GM12891 (cell line): ENCODE measurements around the gene NBAS.
"Not testable (repeated sequence)": the region's sequence is repeated elsewhere in the genome, so short reads cannot be mapped to it uniquely, and the experiment has no call there.

Source experiments
- DNase-seq: peaks from one replicate; pipeline ENCODE4 v3.0.0; 2011; ENCODE audit warnings: low spot score; ENCODE audit not compliant: insufficient read length
- FAIRE-seq: peaks from 2 replicates; lab custom pipeline; 2011; peaks lifted over from hg19 to GRCh38; lab: Jason Lieb, UNC
- PAX5 ChIP-seq: IDR thresholded peaks from 2 replicates; pipeline ENCODE4 v1.6.1; 2011; ENCODE audit warnings: low read length, moderate library complexity, mild to moderate bottlenecking; ENCODE audit not compliant: insufficient read depth, severe bottlenecking
- POLR2A ChIP-seq: IDR thresholded peaks from 2 replicates; pipeline ENCODE4 v1.6.1; 2011; ENCODE audit warnings: low read depth, low read length, control low read depth
- POLR2AphosphoS5 ChIP-seq: IDR thresholded peaks from 2 replicates; pipeline ENCODE4 v1.6.1; 2011; ENCODE audit warnings: low read depth, low read length, control low read depth
- POU2F2 ChIP-seq: IDR thresholded peaks from 2 replicates; pipeline ENCODE4 v1.6.1; 2011; ENCODE audit warnings: low read depth, mild to moderate bottlenecking, control low read depth, low read length, moderate library complexity
- SPI1 ChIP-seq: IDR thresholded peaks from 2 replicates; pipeline ENCODE4 v1.6.1; 2011; ENCODE audit warnings: low read depth, low read length, control low read depth
- TAF1 ChIP-seq: IDR thresholded peaks from 2 replicates; pipeline ENCODE4 v1.6.1; 2011; ENCODE audit warnings: low read depth, low read length, control low read depth

Gene NBAS

GRCh38 chr2:15531095-15531854 is 29.9 kb downstream of the NBAS start:
- FAIRE-seq (no peak), DNase-seq (no peak)
- no peak for TF ChIP-seq TAF1
- TF ChIP-seq POU2F2 = no peak
- no peak for TF ChIP-seq PAX5
- TF ChIP-seq POLR2A = no peak
- no peak for TF ChIP-seq SPI1
- TF ChIP-seq POLR2AphosphoS5 = no peak

GRCh38 chr2:15527074-15527739 is 33.9 kb downstream of the NBAS start:
- FAIRE-seq (no peak), DNase-seq (no peak)
- TF ChIP-seq POU2F2 (no peak), POLR2A (no peak), POLR2AphosphoS5 (no peak), PAX5 (no peak), SPI1 (no peak), TAF1 (no peak)

GRCh38 chr2:15521641-15522181 is 39.4 kb downstream of the NBAS start:
- DNase-seq (no peak), FAIRE-seq (no peak)
- TF ChIP-seq TAF1 = no peak
- no peak for TF ChIP-seq PAX5
- TF ChIP-seq SPI1 = no peak
- TF ChIP-seq POLR2AphosphoS5 = no peak

- FAIRE-seq = no peak
- TF ChIP-seq POLR2A (no peak), TAF1 (no peak), POU2F2 (no peak)
These were observed 40.8 kb downstream of the NBAS start for GRCh38 chr2:15520346-15520745.

GRCh38 chr2:15518759-15519158 is 42.4 kb downstream of the NBAS start:
- FAIRE-seq, DNase-seq: not testable (repeated sequence)

More at GRCh38 chr2:15520346-15520745, 40.8 kb downstream of the NBAS start:
- DNase-seq = no peak

GRCh38 chr2:15517793-15518192 is 43.3 kb downstream of the NBAS start:
- TF ChIP-seq POLR2AphosphoS5 = no peak
- FAIRE-seq = no peak
- DNase-seq = no peak

GRCh38 chr2:15511686-15512085 is 49.4 kb downstream of the NBAS start:
- DNase-seq (no peak), FAIRE-seq (no peak)
- no peak for TF ChIP-seq SPI1
- no peak for TF ChIP-seq TAF1
- TF ChIP-seq PAX5 = no peak
- TF ChIP-seq POLR2A = no peak
- no peak for TF ChIP-seq POU2F2
- no peak for TF ChIP-seq POLR2AphosphoS5

GRCh38 chr2:15510552-15510951 is 50.6 kb downstream of the NBAS start:
- TF ChIP-seq POLR2A (no peak), POLR2AphosphoS5 (no peak), POU2F2 (no peak), SPI1 (no peak), PAX5 (no peak), TAF1 (no peak)
- DNase-seq = no peak
- no peak for FAIRE-seq

GRCh38 chr2:15510131-15510530 is 51.0 kb downstream of the NBAS start:
- FAIRE-seq = no peak
- TF ChIP-seq POU2F2 = no peak
- TF ChIP-seq POLR2AphosphoS5 = no peak
- TF ChIP-seq SPI1 = no peak
- TF ChIP-seq POLR2A = no peak
- no peak for TF ChIP-seq TAF1
- no peak for TF ChIP-seq PAX5
- no peak for DNase-seq

- DNase-seq (no peak), FAIRE-seq (no peak)
- TF ChIP-seq SPI1 (no peak), TAF1 (no peak), POU2F2 (no peak), PAX5 (no peak), POLR2A (no peak), POLR2AphosphoS5 (no peak)
These were observed 53.4 kb downstream of the NBAS start for GRCh38 chr2:15507697-15508096.

GRCh38 chr2:15507061-15507460 is 54.1 kb downstream of the NBAS start:
- DNase-seq = no peak
- FAIRE-seq = no peak
- TF ChIP-seq POLR2AphosphoS5 = no peak
- TF ChIP-seq POU2F2 = no peak
- no peak for TF ChIP-seq POLR2A
- no peak for TF ChIP-seq SPI1
- no peak for TF ChIP-seq PAX5
- TF ChIP-seq TAF1 = no peak
